ENCODE measurements around the gene RHOJ. TPM values are rescaled to one million over a fixed set of nuclear protein-coding genes. Genes with fewer than 3 reads are reported as not detected.
"Not testable (repeated sequence)": the region's sequence is repeated elsewhere in the genome, so short reads cannot be mapped to it uniquely, and the experiment has no call there.

Gene RHOJ
- polyA plus RNA-seq (2013), result not detected

GRCh38 chr14:63204407-63205043, at the start of gene RHOJ:
Gene RHOJ, plus strand, starts transcription at chr14:63204443. Its CDS starts 427 bp downstream, at chr14:63204870.
- WGBS (ENCODE audit: insufficient coverage), result 11% methylated on average over 12 of the region's 16 CpGs
- H3K9me3 ChIP-seq (ENCODE audit: control extremely low read depth in 1 of 5, control insufficient read depth in 4 of 5, insufficient read depth in 2 of 5, low read depth in 1 of 5, low read length in 4 of 5), result no peaks in the 10 kb centered on the region
- H3K4me1 ChIP-seq (ENCODE audit: control extremely low read depth in 1 of 4, control insufficient read depth in 4 of 4, insufficient read depth in 4 of 4, low read length in 3 of 4), result peaks cover 2 to 11% (median 8%) of the 10 kb centered on the region in 4 experiments
- ChIA-PET CTCF (no interaction called here), POLR2A (no interaction called here)
- H3K27me3 ChIP-seq (replicated peaks in 2 of 5; ENCODE audit: control insufficient read depth in 4 of 5, insufficient read depth in 5 of 5, low read length in 4 of 5), result peaks cover 0 to 8% (median 0%) of the 10 kb centered on the region in 5 experiments
- peak in 2 of 3 donors; percentile 10 to 45 for DNase-seq
- peak within 1 kb of the TSS in 5 of 7 experiments; percentile 4 to 67 (median 59) for H3K4me3 ChIP-seq (ENCODE audit: control insufficient read depth in 1 of 7, extremely low read depth in 1 of 7, insufficient read depth in 4 of 7, low read depth in 2 of 7, low read length in 6 of 7)
- H3K36me3 ChIP-seq (ENCODE audit: control insufficient read depth in 4 of 4, insufficient read depth in 4 of 4, low read length in 3 of 4), result no peaks in the 10 kb centered on the region
- no peak within 1 kb of the TSS for H3K27ac ChIP-seq (ENCODE audit: insufficient read depth in 1 of 2, low read depth in 1 of 2, low read length in 2 of 2, poor library complexity in 1 of 2, severe bottlenecking in 2 of 2)

GRCh38 chr14:63155511-63156185, 48.6 kb upstream of the RHOJ start:
- ChIA-PET CTCF (no interaction called here), POLR2A (no interaction called here)
- no peaks in the 10 kb centered on the region for H3K9me3 ChIP-seq (ENCODE audit: control extremely low read depth in 1 of 5, control insufficient read depth in 4 of 5, insufficient read depth in 2 of 5, low read depth in 1 of 5, low read length in 4 of 5)
- no peaks in the 10 kb centered on the region for H3K36me3 ChIP-seq (ENCODE audit: control insufficient read depth in 4 of 4, insufficient read depth in 4 of 4, low read length in 3 of 4)
- DNase-seq, result no peak
- H3K4me1 ChIP-seq (ENCODE audit: control extremely low read depth in 1 of 4, control insufficient read depth in 4 of 4, insufficient read depth in 4 of 4, low read length in 3 of 4), result no peaks in the 10 kb centered on the region
- no peaks in the 10 kb centered on the region for H3K27me3 ChIP-seq (replicated peaks in 2 of 5; ENCODE audit: control insufficient read depth in 4 of 5, insufficient read depth in 5 of 5, low read length in 4 of 5)
- H3K27ac ChIP-seq (ENCODE audit: insufficient read depth in 1 of 2, low read depth in 1 of 2, low read length in 2 of 2, poor library complexity in 1 of 2, severe bottlenecking in 2 of 2), result no peak overlapping the region
- no peak overlapping the region for H3K4me3 ChIP-seq (ENCODE audit: control insufficient read depth in 1 of 7, extremely low read depth in 1 of 7, insufficient read depth in 4 of 7, low read depth in 2 of 7, low read length in 6 of 7)
- 76% methylated on average over 2 of the region's 5 CpGs for WGBS (ENCODE audit: insufficient coverage)

- no peak for DNase-seq
- Histone ChIP-seq H3K4me1 (ENCODE audit: control extremely low read depth in 1 of 4, control insufficient read depth in 4 of 4, insufficient read depth in 4 of 4, low read length in 3 of 4) (no peaks in the 10 kb centered on the region), H3K9me3 (ENCODE audit: control extremely low read depth in 1 of 5, control insufficient read depth in 4 of 5, insufficient read depth in 2 of 5, low read depth in 1 of 5, low read length in 4 of 5) (no peaks in the 10 kb centered on the region), H3K4me3 (ENCODE audit: control insufficient read depth in 1 of 7, extremely low read depth in 1 of 7, insufficient read depth in 4 of 7, low read depth in 2 of 7, low read length in 6 of 7) (no peak overlapping the region), H3K36me3 (ENCODE audit: control insufficient read depth in 4 of 4, insufficient read depth in 4 of 4, low read length in 3 of 4) (no peaks in the 10 kb centered on the region), H3K27ac (ENCODE audit: insufficient read depth in 1 of 2, low read depth in 1 of 2, low read length in 2 of 2, poor library complexity in 1 of 2, severe bottlenecking in 2 of 2) (no peak overlapping the region), H3K27me3 (replicated peaks in 2 of 5; ENCODE audit: control insufficient read depth in 4 of 5, insufficient read depth in 5 of 5, low read length in 4 of 5) (no peaks in the 10 kb centered on the region)
- POLR2A ChIA-PET, result no interaction called here
- 71% methylated on average over 1 of the region's 2 CpGs for WGBS (ENCODE audit: insufficient coverage)
- CTCF ChIA-PET, result no interaction called here
Observed at GRCh38 chr14:63157195-63157594, 47.0 kb upstream of the RHOJ start.

DNA sequence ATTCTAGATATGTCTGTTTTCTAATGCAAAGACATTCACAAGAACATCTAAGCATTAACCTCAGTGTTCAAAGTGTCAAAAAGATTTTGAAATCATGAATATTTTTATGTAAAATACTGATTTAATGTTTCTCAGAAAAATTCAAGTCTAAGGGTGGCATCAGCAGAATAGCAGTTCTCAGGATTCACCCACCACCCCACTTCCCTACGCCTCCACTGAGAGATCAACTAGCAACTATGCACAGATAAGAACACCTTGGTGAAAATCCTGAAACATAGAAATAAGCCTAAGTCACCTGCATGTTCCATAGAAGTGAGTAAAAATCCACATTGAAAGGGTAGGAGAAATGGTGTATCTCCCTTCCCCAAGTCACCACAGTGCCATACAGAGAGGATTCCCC, 40.9 kb upstream of the RHOJ start:
- CTCF ChIA-PET, result no interaction called here
- DNase-seq, result no peak
- peaks cover 0 to 7% (median 0%) of the 10 kb centered on the region in 5 experiments for H3K9me3 ChIP-seq (ENCODE audit: control extremely low read depth in 1 of 5, control insufficient read depth in 4 of 5, insufficient read depth in 2 of 5, low read depth in 1 of 5, low read length in 4 of 5)
- no peak overlapping the region for H3K4me3 ChIP-seq (ENCODE audit: control insufficient read depth in 1 of 7, extremely low read depth in 1 of 7, insufficient read depth in 4 of 7, low read depth in 2 of 7, low read length in 6 of 7)
- no CpG with 5 or more reads among the region's 1 CpG for WGBS (ENCODE audit: insufficient coverage)
- no peak overlapping the region for H3K27ac ChIP-seq (ENCODE audit: insufficient read depth in 1 of 2, low read depth in 1 of 2, low read length in 2 of 2, poor library complexity in 1 of 2, severe bottlenecking in 2 of 2)
- no peaks in the 10 kb centered on the region for H3K4me1 ChIP-seq (ENCODE audit: control extremely low read depth in 1 of 4, control insufficient read depth in 4 of 4, insufficient read depth in 4 of 4, low read length in 3 of 4)
- H3K27me3 ChIP-seq (replicated peaks in 2 of 5; ENCODE audit: control insufficient read depth in 4 of 5, insufficient read depth in 5 of 5, low read length in 4 of 5), result no peaks in the 10 kb centered on the region
- POLR2A ChIA-PET, result no interaction called here
- no peaks in the 10 kb centered on the region for H3K36me3 ChIP-seq (ENCODE audit: control insufficient read depth in 4 of 4, insufficient read depth in 4 of 4, low read length in 3 of 4)

- Histone ChIP-seq H3K27me3 (replicated peaks in 2 of 5; ENCODE audit: control insufficient read depth in 4 of 5, insufficient read depth in 5 of 5, low read length in 4 of 5) (no peaks in the 10 kb centered on the region), H3K4me1 (ENCODE audit: control extremely low read depth in 1 of 4, control insufficient read depth in 4 of 4, insufficient read depth in 4 of 4, low read length in 3 of 4) (no peaks in the 10 kb centered on the region), H3K9me3 (ENCODE audit: control extremely low read depth in 1 of 5, control insufficient read depth in 4 of 5, insufficient read depth in 2 of 5, low read depth in 1 of 5, low read length in 4 of 5) (peaks cover 0 to 7% (median 0%) of the 10 kb centered on the region in 5 experiments), H3K36me3 (ENCODE audit: control insufficient read depth in 4 of 4, insufficient read depth in 4 of 4, low read length in 3 of 4) (no peaks in the 10 kb centered on the region), H3K4me3 (ENCODE audit: control insufficient read depth in 1 of 7, extremely low read depth in 1 of 7, insufficient read depth in 4 of 7, low read depth in 2 of 7, low read length in 6 of 7) (no peak overlapping the region), H3K27ac (ENCODE audit: insufficient read depth in 1 of 2, low read depth in 1 of 2, low read length in 2 of 2, poor library complexity in 1 of 2, severe bottlenecking in 2 of 2) (no peak overlapping the region)
- DNase-seq, result no peak
- ChIA-PET CTCF (no interaction called here), POLR2A (no interaction called here)
- no CpG with 5 or more reads among the region's 2 CpGs for WGBS (ENCODE audit: insufficient coverage)
Observed at GRCh38 chr14:63164108-63164683, 40.0 kb upstream of the RHOJ start.

DNA sequence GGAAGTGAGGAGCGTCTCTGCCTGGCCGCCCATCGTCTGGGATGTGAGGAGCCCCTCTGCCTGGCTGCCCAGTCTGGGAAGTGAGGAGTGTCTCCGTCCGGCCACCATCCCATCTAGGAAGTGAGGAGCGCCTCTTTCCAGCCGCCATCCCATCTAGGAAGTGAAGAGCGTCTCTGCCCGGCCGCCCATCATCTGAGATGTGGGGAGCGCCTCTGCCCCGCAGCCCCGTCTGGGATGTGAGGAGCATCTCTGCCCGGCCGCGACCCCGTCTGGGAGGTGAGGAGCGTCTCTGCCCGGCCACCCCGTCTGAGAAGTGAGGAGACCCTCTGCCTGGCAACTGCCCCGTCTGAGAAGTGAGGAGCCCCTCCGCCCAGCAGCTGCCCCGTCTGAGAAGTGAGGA, 39.0 kb upstream of the RHOJ start:
- DNase-seq; H3K36me3 ChIP-seq (ENCODE audit: control insufficient read depth in 4 of 4, insufficient read depth in 4 of 4, low read length in 3 of 4); H3K27me3 ChIP-seq (replicated peaks in 2 of 5; ENCODE audit: control insufficient read depth in 4 of 5, insufficient read depth in 5 of 5, low read length in 4 of 5); H3K27ac ChIP-seq (ENCODE audit: insufficient read depth in 1 of 2, low read depth in 1 of 2, low read length in 2 of 2, poor library complexity in 1 of 2, severe bottlenecking in 2 of 2); H3K9me3 ChIP-seq (ENCODE audit: control extremely low read depth in 1 of 5, control insufficient read depth in 4 of 5, insufficient read depth in 2 of 5, low read depth in 1 of 5, low read length in 4 of 5); POLR2A ChIA-PET; CTCF ChIA-PET; H3K4me3 ChIP-seq (ENCODE audit: control insufficient read depth in 1 of 7, extremely low read depth in 1 of 7, insufficient read depth in 4 of 7, low read depth in 2 of 7, low read length in 6 of 7); H3K4me1 ChIP-seq (ENCODE audit: control extremely low read depth in 1 of 4, control insufficient read depth in 4 of 4, insufficient read depth in 4 of 4, low read length in 3 of 4): not testable (repeated sequence)
- 100% methylated on average over 4 of the region's 23 CpGs for WGBS (ENCODE audit: insufficient coverage)

- no peak for DNase-seq
- peaks cover 0 to 7% (median 0%) of the 10 kb centered on the region in 5 experiments for H3K9me3 ChIP-seq (ENCODE audit: control extremely low read depth in 1 of 5, control insufficient read depth in 4 of 5, insufficient read depth in 2 of 5, low read depth in 1 of 5, low read length in 4 of 5)
- no peak overlapping the region for H3K27ac ChIP-seq (ENCODE audit: insufficient read depth in 1 of 2, low read depth in 1 of 2, low read length in 2 of 2, poor library complexity in 1 of 2, severe bottlenecking in 2 of 2)
- ChIA-PET CTCF (interaction anchor here (0.7 kb wide), 1 partner anchor 106 kb away, joined by 3 read pairs; no protein-coding TSS in a partner anchor), POLR2A (no interaction called here)
- 100% methylated on average over 1 of the region's 2 CpGs for WGBS (ENCODE audit: insufficient coverage)
- H3K4me1 ChIP-seq (ENCODE audit: control extremely low read depth in 1 of 4, control insufficient read depth in 4 of 4, insufficient read depth in 4 of 4, low read length in 3 of 4), result no peaks in the 10 kb centered on the region
- no peak overlapping the region for H3K4me3 ChIP-seq (ENCODE audit: control insufficient read depth in 1 of 7, extremely low read depth in 1 of 7, insufficient read depth in 4 of 7, low read depth in 2 of 7, low read length in 6 of 7)
- H3K27me3 ChIP-seq (replicated peaks in 2 of 5; ENCODE audit: control insufficient read depth in 4 of 5, insufficient read depth in 5 of 5, low read length in 4 of 5), result peaks cover 0 to 2% (median 0%) of the 10 kb centered on the region in 5 experiments
- no peaks in the 10 kb centered on the region for H3K36me3 ChIP-seq (ENCODE audit: control insufficient read depth in 4 of 4, insufficient read depth in 4 of 4, low read length in 3 of 4)
Observed at GRCh38 chr14:63167044-63167443, 37.2 kb upstream of the RHOJ start.

Measured in common myeloid progenitor, CD34-positive (primary cell).